ENCODE results near the gene C19orf47.

The C19orf47 gene, protein sequence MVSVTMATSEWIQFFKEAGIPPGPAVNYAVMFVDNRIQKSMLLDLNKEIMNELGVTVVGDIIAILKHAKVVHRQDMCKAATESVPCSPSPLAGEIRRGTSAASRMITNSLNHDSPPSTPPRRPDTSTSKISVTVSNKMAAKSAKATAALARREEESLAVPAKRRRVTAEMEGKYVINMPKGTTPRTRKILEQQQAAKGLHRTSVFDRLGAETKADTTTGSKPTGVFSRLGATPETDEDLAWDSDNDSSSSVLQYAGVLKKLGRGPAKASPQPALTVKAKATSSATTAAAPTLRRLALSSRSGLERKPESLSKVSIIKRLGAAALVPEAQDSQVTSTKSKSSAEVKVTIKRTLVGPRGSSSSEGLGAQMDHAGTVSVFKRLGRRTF

DNA sequence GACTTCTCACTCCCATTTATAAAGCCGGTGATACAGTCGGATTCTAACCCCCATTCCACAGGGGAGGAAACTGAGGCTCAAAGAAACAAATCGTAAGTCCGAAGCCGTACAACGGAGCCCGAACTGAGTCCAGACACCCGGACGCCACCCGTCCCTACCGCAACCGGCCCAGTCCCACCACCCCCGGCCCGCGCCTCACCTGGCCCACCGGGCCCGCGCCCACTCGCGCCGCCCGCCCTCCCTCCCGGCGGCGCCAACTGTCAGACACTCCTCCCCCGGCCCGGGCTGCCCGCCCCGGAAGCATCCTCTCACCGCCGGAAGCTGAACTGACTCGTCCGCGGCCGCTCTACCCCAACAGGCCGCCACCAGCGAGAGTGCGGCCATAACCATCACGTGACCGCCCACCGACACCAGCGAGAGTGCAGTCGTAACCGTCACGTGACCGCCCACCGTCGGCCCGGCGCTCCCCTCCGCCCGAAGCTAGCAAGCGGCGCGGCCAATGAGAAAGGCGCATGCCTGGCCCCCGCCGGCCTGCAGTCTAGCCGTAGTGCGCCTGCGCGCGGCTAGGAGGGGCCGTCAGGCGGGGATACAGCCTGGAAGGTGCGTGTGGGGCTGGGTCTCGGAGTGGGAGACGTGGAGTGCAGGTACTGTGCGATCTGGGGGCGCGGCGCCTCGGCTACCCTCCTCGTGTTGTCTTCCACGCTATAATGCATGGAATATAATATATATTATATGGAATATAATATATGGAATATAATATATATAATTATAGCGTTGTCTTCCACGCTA is at the start of gene C19orf47, which contains the start of gene PLD3:
TSS of gene C19orf47 (minus strand) at position 273 of the 789 bp plus-strand sequence. CDS start 6,540 bp downstream, outside the sequence.
TSS of gene PLD3 (plus strand) at position 571 of the 789 bp plus-strand sequence. CDS start 17,789 bp downstream, outside the sequence.
- peak; percentile 98 to 99 (median 98) for DNase-seq

DNA sequence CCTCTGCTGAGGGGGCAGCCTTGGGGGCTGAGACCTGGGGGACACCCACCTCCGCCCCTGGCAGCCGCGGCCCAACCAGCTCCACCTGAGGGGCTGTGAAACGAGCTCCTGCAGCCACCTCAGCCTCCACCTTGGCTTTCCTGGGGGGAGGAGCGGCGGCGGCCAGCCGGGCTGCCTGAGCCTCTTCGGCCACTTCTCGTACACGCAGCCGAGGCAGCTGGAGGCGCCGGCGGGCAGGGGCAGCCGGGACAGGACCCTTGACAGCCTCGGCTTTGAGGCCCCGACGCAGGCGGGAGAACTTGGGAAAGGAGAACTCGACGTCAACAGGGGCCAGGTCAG is 49.3 kb upstream of the C19orf47 start:
- DNase-seq, result no peak

DNA sequence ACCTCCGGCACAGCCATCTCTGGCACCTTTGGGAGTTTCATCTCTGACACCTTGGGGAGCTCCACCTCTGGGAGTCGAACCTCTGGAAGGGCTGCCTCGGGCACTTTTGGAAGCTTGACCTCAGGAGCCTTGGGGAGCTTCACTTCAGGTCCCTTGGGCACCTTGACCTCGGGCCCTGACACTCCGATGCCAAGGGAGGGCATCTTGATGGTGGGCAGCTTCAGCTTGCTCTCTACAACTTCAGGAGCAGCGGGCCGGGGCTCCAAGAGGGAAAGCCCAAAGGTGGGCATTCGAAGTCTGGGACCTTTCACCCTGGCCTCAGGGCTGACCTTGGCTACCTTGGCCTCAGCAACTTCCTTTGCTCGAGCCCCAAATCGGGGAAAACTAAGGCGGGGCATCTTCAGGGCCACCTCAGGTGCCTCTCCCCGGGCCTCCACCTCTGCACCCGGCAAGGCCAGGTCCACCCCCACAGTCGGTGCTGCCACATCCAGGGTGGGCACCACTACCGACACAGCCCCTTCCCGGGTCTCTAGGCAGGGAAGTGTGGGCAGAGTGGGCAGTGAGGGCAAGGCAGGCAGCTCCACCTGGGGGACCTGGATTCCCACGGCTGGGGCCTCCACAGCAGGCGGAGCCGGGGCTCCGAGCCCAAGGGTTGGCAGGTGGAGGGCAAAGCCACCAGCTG is 48.8 kb upstream of the C19orf47 start:
- DNase-seq, result no peak

DNA sequence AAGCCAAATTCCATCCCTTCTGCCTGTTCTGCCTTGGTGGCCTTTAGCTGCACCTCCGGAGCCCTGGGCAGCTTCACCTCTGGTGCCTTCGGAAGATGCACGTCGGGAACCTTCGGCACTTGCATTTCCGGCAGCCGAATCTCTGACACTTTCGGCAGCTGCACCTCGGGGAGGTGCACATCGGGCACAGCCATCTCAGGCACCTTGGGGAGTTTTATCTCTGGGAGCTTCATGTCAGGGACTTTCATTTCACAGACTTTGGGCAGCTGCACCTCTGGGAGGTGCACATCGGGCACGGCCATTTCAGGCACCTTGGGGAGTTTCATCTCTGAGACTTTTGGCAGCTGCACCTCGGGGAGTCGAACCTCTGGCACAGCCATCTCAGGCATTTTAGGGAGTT is 47.8 kb upstream of the C19orf47 start:
- DNase-seq, result no peak

DNA sequence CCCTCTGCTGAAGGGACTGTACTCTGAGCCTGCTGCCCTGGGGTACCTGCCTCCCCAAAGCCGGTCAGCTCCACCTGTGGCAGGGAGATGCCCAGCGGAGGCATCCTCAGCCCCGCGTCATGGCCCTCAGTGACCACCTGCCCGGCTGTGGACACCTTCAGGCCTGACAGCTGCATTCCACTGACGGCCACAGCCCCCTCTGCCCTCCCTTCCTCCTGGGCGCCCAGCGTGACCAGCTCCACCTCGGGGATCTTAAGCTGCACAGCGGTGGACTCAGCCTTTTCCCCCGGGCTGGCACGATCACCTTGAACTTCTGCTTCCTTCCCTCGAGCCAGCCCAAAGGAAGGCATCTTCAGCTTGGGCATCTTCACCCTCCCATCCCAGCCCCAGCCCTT is 46.6 kb upstream of the C19orf47 start:
- no peak for DNase-seq

DNA sequence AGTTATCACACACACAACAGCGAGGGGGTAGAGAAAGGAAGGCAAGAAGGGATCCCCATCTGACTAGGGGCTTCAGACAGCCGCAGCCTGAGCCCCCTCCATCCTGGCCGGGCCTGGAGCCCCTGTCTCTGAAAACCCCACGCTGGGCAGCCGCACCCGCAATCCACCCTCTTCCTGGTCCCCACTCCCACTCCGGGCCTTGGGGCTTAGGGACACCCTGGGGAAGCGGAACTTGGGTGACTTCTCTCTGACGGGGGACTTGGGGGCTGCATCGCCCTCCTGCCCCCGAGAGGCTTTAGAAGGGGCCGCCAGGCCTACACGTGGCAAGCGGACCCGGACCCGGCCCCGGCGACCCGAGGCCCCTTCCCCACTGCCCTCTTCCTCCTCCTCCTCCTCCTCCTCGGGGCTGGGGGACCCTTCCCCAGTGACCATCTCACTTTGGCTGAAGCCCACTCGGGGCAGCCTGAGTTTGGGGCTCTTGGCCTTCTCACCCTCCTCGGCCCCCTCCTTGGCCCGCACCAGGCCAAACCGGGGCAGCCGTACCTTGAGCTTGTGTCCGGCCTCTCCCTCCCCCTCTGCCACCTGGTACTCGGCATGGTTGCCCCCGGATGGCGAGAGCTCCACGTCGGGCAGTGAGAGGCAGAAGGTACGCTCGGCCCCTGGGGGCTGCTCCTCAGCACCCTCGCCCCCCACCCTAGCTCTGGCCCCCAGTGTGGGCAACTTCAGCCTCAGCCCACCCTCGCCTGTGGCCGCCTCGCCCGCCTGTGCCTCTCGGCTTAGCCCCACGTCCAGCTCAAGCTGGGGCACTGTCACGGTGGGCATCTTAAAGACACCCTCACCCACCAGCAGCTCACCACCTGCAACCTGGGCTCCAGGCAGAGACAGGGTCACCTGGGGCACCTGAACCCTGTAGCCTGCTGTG is 46.0 kb upstream of the C19orf47 start:
- no peak for DNase-seq

DNA sequence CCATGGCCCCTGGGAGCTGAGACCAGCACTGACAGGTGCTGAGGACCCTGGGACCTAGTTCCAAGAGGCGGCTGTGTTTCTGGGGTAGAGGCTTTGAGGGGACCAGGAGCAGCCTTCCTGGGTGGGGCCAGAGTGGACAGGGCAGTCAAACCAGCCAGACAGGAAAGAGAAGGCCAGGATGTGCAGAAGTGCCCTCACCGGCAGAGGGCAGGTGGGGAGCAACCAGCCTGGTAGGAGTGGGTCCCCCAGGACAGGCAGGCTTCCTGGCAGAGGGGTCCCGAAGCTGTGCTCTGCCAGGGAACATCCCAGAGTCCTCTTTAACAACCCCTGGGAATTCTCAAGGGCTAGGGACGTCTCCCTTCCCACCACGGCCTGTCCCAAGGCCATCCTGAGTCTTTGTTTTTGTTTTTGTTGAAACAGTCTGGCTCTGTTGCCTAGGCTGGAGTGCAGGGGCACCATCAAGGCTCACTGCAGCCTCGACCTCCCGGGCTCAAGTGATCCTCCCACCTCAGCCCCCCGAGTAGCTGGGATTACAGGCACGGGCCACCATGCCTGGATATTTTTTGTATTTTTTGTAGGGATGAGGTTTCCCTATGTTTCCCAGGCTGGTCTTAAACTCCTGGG is 44.8 kb upstream of the C19orf47 start:
- DNase-seq, result peak in 1 of 3 experiments; percentile 4

DNA sequence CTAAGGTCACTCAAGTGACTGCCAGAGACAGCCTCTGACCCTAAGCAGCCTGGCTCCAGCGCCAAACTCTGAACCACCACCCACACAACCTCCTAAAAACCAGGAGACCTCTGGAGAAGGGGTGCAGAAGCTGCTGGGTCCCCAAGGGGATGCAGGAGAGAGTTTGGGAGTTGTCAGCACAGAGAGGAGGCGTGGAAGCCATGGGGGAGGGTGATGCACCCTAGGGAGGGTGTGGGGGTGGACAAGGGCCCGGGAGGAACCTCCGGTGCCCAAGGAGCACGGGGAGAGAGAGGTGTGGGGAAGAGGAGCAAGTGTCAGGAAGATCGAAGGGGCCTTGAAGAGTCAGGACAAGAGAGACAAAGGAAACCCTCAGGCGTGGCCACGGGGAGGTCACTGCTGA is 43.9 kb upstream of the C19orf47 start:
- DNase-seq, result no peak

DNA sequence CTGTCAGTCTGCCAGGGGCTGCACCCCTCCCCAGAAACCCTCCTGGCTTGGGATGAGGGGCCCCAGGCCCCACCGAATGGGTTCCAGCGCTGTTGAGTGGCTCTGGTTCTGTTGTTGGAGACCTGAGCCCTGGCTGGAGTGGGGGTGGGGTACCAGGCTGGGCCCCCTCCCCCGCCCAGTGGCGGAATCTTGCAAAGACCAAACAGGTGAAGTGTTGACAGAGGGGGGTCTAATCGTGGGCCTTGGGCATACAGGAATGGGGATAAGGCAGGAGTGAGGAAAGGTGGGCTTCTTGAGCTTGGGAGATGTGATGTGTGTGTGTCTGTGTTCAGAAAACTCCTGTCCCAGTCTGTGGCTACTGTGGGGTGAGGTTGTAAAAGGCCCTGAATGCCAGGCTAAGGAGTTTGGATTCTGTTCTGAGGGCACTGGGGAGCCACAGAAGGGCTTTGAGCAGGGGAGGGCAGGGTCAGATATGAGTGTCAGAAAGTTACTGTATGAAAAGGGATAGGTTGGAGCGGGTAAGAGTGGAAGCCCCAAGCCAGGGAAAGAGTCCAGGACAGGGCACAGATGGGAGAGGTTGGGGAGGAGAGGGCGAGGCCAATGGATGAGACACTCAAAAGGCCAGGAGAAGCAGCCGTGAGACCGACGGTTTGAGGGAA is 42.0 kb upstream of the C19orf47 start, which contains the start of gene HIPK4:
TSS of gene HIPK4 (minus strand) at position 98 of the 659 bp plus-strand sequence. CDS start 279 bp downstream, outside the sequence.
- no peak for DNase-seq

DNA sequence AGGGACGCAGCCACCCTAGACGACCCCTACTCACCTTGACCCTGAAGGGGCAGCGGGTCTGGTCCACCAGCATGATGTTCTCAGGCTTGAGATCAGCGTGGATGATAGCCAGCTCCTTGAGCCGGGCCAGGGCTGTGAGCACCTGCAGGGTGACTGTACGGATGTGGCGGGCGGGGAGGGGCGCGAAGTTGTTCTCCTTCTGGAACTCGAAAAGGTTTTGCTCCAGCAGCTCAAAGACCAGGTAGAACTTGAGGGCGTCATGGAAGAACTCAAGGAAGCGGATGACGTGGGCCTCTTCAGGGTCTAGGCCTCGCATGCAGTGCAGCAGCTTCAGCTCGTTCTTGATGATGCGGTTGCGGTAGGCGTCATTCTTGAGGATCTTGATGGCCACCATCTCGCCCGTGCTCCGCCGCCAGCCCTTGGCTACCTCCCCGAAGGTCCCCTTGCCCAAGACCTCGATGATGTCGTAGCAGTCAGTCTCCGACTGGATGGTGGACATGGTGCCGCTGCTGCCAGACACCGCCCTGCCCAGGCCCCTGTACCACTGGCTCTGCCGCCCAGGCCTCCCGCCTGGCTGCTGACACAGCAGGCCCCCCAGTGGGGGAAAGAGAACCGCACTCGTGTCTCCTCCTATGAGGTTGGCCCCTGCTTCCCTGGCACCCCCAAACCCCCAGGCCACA is 41.3 kb upstream of the C19orf47 start:
- no peak for DNase-seq

DNA sequence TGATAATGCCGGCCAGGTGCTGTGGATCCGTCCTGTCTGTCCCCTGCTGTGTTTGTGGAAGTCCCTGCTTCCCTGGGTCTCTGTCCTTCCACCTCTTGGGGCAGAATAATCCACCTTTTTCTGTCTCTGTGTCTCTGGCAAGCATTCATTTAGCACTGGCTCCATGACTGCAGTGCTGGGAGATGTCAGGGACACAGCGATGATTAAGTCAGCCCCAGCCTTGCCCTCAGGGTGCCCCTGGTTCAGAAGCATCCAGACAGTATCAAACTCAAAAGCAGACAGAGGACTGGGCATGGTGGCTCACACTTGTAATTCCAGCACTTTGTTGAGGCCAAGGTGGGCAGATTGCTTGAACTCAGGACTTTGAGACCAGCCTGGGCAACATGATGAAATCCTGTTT is 40.3 kb upstream of the C19orf47 start:
- DNase-seq, result no peak

DNA sequence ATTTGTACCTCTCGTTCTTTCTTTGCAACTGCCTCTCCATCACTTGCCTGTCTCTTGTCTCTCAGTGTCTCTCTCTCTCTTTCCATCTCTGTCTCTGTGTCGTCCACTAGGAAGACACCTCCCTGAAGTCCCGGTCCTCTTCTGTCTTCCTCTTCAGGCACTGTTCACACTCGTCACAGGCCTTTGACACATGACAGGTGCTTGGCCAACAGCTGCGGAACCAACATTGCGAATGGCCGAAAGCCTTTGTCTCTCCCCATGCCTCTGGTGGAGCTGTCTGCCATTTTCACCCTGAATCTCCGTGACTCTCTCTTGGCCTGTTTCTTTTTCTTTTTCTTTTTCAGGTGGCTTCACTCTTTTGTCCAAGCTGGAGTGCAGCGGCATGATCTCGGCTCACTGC is 39.0 kb upstream of the C19orf47 start:
- DNase-seq, result no peak

DNA sequence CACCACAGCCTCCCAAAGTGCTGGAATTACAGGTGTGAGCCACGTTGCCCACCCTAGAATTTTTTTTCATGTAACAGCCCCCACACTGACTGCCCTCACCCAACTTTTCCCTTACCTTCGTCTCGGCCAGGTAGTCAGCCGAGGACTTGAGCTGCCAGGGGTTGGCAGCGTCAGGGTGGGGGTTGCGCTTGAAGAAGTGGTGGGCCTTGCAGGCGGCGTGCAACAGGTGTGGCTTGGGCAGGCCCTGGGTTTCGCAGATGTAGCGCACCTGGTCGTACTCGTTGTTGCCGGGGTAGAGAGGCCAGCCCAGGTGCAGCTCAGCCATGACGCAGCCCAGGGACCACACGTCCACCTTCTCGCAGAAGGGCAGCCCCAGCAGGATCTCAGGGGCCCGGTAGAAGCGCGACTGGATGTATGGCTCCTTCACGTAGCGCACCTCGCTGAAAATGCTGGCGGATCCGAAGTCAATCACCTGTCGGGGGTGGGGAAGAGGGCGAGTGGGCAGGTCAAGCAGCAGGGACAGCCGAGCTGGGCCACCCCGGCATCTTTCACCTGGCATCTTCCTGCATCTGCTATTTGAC is 35.6 kb upstream of the C19orf47 start:
- no peak for DNase-seq

DNA sequence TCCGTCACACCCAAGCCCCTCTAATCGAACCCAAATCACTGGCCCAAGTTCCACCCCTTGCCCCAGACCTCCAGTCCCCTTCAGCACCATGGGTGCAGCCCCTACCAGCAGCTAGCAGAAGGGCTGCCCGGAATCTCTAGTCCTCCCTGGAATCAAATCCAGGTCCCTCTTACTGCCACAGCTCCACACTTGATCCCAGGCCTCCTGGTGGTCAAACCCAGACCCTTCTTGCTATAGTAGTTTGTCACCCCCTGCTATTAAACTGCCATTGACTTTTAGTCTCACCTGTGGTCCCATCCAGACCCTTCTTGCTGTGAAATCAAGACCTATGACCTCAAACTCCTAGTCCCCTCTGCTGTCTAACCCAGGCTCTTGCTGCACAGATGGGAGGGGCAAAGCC is 33.1 kb upstream of the C19orf47 start:
- no peak for DNase-seq

DNA sequence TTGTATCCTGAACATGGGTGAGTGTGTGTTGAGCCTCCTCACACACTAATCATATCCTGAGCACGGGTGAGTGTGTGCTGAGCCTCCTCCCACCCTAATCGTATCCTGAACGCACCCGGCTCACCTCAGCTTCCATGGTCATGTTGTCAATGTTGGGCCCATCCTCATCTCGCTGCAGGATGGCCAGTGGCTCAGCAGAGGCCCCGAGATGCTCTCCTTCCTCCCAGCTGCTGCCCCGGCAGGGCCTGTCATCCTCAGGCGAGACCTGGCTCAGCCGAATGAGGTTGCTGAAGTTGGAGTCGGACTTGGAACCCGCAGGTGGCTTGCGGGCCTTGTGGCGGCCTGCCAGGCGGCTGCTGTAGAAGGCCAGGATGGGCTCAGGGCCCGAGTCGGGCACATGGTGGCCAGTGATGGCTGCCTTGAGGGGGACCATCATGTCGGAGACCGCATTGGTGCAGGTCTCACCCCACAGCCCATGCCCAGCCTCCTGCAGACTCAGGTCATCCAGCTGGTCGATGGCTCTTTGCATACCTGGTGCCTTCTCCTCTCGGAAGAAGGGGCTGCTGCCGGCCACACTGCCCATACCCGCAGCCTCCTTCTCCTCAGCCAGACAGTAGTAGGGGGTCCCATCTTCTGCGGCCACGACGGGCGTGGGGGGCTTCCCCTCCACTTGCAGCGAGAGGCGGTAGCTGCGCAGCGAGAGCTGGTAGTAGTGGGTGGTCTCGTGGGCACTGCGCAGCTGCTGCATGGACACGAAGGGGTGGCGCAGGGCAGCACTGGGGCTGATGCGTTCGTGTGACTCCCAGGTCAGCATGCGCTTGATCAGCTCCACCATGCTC is 32.2 kb upstream of the C19orf47 start:
- DNase-seq, result no peak

DNA sequence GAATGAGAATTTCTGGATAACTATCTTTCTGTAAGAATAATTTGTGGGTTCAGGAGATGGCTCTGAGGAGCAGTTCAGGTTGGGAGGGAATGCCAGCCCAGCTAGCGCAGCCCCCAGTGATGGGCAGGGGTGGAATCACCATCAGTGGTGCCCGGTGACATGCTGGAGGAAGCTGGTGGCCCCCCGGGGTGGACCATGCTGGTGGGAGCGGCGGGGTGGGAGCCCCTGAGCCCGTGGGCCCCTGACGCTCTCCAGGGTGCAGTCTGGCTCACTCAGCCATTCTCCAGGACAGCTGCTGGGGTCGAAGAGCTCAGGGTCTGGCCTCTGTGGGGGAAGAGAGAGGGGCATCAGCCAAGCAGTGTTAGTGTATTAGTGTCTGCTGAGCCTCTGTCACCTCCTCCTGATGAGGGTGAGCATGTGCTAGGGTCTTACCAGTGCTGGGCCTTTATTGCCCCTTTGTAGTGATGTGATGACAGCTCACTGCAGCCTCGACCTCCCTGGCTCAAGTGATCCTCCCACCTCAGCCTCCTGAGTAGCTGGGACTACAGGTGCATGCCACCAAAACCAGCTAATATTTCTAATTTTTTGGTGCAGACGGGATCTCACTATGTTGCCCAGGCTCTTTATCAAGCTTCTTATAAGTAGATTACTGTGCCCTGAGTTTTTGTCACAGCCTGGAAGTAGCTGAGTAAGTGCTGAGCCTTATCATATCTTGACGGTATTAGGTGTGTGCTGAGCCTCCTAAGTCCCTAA is 31.4 kb upstream of the C19orf47 start:
- DNase-seq, result no peak

DNA sequence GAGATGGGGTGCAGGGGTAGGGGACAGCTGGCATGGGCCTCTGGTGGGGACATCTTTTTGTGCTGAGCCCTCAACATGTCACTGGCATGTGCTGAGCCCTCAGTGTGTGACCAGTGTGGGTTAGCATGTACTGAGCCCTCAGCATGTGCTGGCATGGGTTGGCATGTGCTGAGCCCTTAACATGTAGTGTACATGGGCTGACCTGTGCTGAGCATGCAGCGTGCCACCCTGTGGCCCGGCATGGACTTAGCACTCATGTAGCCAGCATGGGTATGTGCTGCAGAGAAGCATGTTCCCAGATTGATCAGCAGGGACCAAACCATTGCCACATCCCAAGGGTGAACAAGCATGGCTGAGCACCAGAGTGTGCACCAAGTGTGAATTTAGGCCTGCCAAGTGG is 30.3 kb upstream of the C19orf47 start:
- DNase-seq, result no peak

DNA sequence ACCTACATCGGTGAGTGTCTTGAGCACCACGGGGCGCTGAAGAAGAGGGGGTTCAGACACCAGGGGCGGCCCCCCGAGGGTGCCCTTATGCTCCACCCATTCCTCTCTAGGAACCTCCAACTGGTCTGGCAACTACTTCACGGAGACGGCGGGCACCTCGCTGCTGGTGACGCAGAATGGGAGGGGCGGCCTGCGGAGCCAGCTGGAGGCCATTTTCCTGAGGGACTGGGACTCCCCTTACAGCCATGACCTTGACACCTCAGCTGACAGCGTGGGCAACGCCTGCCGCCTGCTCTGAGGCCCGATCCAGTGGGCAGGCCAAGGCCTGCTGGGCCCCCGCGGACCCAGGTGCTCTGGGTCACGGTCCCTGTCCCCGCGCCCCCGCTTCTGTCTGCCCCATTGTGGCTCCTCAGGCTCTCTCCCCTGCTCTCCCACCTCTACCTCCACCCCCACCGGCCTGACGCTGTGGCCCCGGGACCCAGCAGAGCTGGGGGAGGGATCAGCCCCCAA is 29.7 kb upstream of the C19orf47 start:
- no peak for DNase-seq
